ENCODE results near the gene ACOX3.

The ACOX3 gene

GRCh38 chr4:8331575-8331955, 109.0 kb downstream of the ACOX3 start:
- no peak for DNase-seq

GRCh38 chr4:8330821-8331574, 109.5 kb downstream of the ACOX3 start:
- no peak for DNase-seq

- DNase-seq: no peak
Measured at GRCh38 chr4:8329859-8330761, 110.4 kb downstream of the ACOX3 start.

- DNase-seq: no peak
Measured at GRCh38 chr4:8329560-8329858, 111.0 kb downstream of the ACOX3 start.

GRCh38 chr4:8328866-8329559, 111.5 kb downstream of the ACOX3 start:
- DNase-seq: no peak

DNA sequence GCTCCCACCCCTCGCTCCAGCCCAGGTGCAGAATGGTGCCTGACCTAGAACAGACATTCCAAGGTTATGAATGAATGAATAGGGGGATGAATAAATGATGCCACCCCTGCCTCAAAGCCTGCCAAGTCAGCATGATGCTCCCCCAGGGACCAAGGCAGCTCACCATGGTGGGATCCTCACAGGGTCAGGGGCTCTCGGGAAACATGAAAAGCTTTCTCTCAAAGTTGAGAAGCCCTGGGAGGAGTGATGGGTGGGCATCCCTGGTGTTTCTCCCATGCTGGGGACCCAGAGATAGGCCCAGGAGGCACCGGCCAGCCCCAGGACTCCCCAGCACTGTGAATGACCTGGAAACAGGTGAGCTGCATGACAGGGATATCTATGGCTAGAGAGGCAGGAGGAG, 112.1 kb downstream of the ACOX3 start:
- no peak for DNase-seq

GRCh38 chr4:8326206-8326605, 114.3 kb downstream of the ACOX3 start:
- no peak for DNase-seq

GRCh38 chr4:8325291-8325973, 115.1 kb downstream of the ACOX3 start:
- DNase-seq: no peak

- no peak for DNase-seq
Measured at GRCh38 chr4:8324640-8325239, 115.8 kb downstream of the ACOX3 start.

GRCh38 chr4:8323947-8324555, 116.5 kb downstream of the ACOX3 start:
- DNase-seq: peak; percentile 7

DNA sequence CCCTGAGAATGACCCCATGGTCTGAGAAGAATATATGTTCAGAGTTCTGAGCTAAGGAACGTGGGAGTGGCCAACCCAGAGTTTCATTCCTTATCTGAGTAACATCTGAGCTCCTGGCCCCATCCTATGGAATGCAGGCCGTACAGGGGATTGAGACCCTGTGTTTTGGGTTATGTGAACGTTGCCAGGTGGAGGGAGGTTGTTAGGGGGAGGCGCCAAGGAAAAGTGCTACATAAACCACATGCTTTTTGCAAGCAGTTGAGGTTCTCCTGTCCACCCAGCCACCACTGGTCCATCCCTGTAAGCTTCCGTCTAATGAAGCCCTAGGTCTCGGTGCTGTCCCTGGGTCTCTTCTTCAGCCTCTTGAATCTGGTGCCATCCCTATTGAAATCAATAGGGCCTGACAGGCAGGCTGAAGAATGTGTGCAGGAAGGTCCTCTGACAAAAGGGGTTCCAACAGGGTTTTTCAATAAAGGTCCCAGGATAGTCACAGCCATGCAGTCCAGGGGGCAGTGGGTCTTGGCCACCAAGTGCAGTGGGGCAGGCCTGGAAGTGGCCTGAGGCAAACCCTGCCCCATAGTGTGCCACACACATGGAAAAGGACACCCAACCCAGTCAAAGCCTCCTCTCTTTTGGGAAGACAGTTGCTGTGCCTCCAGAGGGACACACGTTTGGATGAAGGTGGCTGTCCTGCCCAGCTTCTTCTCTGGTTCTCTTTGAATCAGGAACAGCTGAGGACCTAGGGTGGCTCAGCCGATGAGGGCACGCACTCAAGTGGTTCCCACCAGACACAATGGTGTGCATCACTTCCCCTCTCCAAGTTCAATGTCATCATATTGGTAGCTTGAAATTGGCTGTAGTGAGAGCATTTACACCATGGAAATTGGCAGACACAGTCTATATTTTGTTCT, 117.5 kb downstream of the ACOX3 start:
- peak; percentile 15 for DNase-seq

DNA sequence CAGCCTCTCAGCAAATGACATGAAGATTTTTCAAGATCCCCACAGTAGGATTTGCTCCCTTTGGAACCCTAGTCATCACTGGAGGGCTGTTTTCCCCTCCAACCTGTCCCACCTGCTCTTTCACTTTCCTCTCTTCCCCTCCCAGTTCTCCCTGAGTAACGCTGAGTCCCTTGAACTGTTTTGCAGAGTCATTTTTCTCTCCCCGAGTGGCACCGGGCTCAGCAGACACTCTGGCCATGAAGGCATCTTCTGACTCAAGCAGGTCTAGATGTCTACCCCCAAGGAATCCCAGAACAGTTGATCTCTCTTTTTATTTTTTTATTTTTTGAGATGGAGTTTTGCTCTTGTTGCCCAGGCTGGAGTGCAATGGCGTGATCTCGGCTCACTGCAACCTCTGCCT, 118.8 kb downstream of the ACOX3 start:
- DNase-seq: no peak

GRCh38 chr4:8321220-8321619, 119.3 kb downstream of the ACOX3 start:
- DNase-seq: no peak

DNA sequence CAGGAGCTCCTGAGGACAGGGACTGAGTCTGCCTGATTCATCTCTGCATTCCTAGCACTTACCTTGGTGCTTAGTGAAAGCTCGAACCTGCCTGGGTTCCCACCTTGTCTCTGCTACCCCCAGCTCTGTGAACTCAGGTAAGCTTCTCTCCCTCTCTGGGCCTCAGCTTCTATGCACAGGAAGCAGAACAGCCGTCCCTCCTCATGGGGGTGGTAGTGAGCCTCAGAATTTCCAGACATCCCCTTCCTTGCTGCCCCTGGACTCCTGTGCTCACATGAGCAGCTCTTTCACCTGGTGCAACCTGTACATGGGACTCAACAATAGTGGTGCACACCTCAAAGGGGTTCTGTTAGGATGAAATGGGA, 120.2 kb downstream of the ACOX3 start:
- DNase-seq: peak; percentile 38

- DNase-seq: peak; percentile 23
Measured at GRCh38 chr4:8319731-8320385, 120.7 kb downstream of the ACOX3 start.

GRCh38 chr4:8319061-8319460, 121.5 kb downstream of the ACOX3 start:
- peak; percentile 20 for DNase-seq

GRCh38 chr4:8318509-8318908, 122.0 kb downstream of the ACOX3 start:
- peak; percentile 1 for DNase-seq

DNA sequence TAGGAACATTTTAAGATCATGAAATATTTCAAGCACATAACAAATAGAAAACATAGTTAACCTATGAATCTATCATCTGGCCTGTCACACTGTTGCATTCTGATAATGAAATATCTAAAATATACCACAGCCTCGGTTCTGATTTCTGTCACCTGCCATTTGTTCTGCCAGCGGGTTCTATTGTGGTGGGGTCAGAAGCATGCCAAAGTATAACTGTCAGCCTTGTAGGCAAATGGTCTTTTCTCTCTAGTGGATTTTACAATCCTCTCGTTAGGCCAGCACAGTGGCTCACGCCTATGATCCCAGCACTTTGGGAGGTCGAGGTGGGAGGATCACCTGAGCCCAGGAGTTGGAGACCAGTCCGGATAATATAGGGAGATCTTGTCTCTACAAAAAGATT, 123.0 kb downstream of the ACOX3 start:
- peak; percentile 6 for DNase-seq

DNA sequence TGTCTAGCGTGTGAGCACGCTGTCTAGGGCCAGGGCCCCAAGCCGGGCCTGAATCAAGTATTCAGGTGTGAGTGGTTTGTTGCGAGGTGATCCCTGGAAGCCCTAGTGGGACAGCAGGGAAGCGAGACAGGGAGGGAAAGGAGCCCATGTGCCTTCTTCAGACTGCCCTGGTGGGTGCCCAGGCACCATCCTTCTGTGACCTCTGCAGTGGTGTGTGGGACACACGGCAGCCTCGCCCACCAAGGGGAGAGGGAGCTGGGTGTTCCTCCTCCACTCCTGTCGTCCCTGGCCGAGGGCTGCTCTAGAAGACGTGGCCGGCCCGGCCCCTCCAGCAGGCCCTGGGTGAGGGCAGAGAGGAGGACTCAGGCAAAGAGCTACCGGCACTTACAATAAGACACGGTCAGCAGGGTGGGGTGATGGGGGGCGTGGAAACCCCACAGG, 123.6 kb downstream of the ACOX3 start:
- DNase-seq: peak; percentile 33

Data from activated CD8-positive, alpha-beta memory T cell treated with anti-CD3 and anti-CD28 coated beads, Interleukin-2, amount 50 U/mL, for 48 hours (primary cell).